WTC11 (cell line): Measurements from ENCODE around the gene MARCO. TPM values are rescaled to one million over a fixed set of nuclear protein-coding genes. Genes with fewer than 3 reads are reported as not detected.
"Not testable (repeated sequence)": the region's sequence is repeated elsewhere in the genome, so short reads cannot be mapped to it uniquely, and the experiment has no call there.

Experiments used
- ATAC-seq: fragments of 200-7000 bp; cut with Tn5 transposase; 2 replicates; pipeline ENCODE4 v1.10.0; 2021; ENCODE audit warnings: mild to moderate bottlenecking, moderate library complexity
- CTCF ChIA-PET: fragments of 300-600 bp; sonication (Branson Sonifier 250); formaldehyde crosslinking; loops from one replicate; lab custom pipeline; 2021; ENCODE audit warnings: antibody characterized with exemption; lab: Charles Lee
- POLR2A ChIA-PET: fragments of 350-600 bp; sonication (Branson Sonifier 250); formaldehyde crosslinking; loops from one replicate; lab custom pipeline; 2021; ENCODE audit warnings: antibody characterized with exemption; lab: Charles Lee
- DNase-seq: peaks from one replicate; pipeline ENCODE4 v3.0.0; 2021; ENCODE audit warnings: low spot score
- H3K27ac Mint-ChIP-seq: 2 replicates; pipeline ENCODE4 v1.8.0; 2021; ENCODE audit warnings: mixed read lengths
- H3K27me3 Mint-ChIP-seq: 2 replicates; pipeline ENCODE4 v1.8.0; 2021; ENCODE audit warnings: low read depth, mild to moderate bottlenecking, moderate library complexity, mixed read lengths
- H3K36me3 Mint-ChIP-seq: 2 replicates; pipeline ENCODE4 v1.8.0; 2021; ENCODE audit warnings: mixed read lengths
- H3K4me1 Mint-ChIP-seq: 2 replicates; pipeline ENCODE4 v1.8.0; 2022; ENCODE audit warnings: mixed read lengths
- H3K4me3 Mint-ChIP-seq: 2 replicates; pipeline ENCODE4 v1.8.0; 2021; ENCODE audit warnings: mild to moderate bottlenecking, moderate library complexity, mixed read lengths
- H3K9me3 Mint-ChIP-seq: 2 replicates; pipeline ENCODE4 v1.8.0; 2021; ENCODE audit warnings: mixed read lengths
- CTCF ChIP-seq: fragments of 200-600 bp; IDR thresholded peaks from 2 replicates; pipeline ENCODE4 v1.8.0; 2022; ENCODE audit warnings: antibody characterized with exemption
- E2F1 ChIP-seq: sonication (generic); formaldehyde crosslinking; IDR thresholded peaks from 2 replicates; pipeline ENCODE4 v1.8.0; 2022; ENCODE audit warnings: mild to moderate bottlenecking, missing genetic modification reagents
- ETV6 ChIP-seq: sonication (generic); formaldehyde crosslinking; IDR thresholded peaks from 2 replicates; pipeline ENCODE4 v1.8.1; 2022; ENCODE audit warnings: mild to moderate bottlenecking, missing genetic modification reagents
- FOXK1 ChIP-seq: sonication (generic); formaldehyde crosslinking; IDR thresholded peaks from 2 replicates; pipeline ENCODE4 v1.8.0; 2022; ENCODE audit warnings: mild to moderate bottlenecking, moderate library complexity, missing genetic modification reagents
- FOXP1 ChIP-seq: sonication (generic); formaldehyde crosslinking; IDR thresholded peaks from 2 replicates; pipeline ENCODE4 v1.8.0; 2022; ENCODE audit warnings: missing genetic modification reagents, mild to moderate bottlenecking, moderate library complexity, borderline replicate concordance
- HMGA2 ChIP-seq: fragments of 250-450 bp; sonication (Bioruptor Pico); IDR thresholded peaks from 2 replicates; pipeline ENCODE4 v1.4.0; 2021; ENCODE audit warnings: mild to moderate bottlenecking, moderate library complexity
- IRF2 ChIP-seq: sonication (generic); formaldehyde crosslinking; IDR thresholded peaks from 2 replicates; pipeline ENCODE4 v1.8.0; 2022; ENCODE audit warnings: low read depth, missing genetic modification reagents, borderline replicate concordance
- MXD4 ChIP-seq: fragments of 250-450 bp; sonication (Bioruptor Pico); IDR thresholded peaks from 2 replicates; pipeline ENCODE4 v1.8.0; 2021; ENCODE audit warnings: mild to moderate bottlenecking, moderate library complexity, borderline replicate concordance
- RELA ChIP-seq: sonication (generic); formaldehyde crosslinking; IDR thresholded peaks from 2 replicates; pipeline ENCODE4 v1.8.1; 2022; ENCODE audit warnings: missing genetic modification reagents, mild to moderate bottlenecking, borderline replicate concordance
- RORB ChIP-seq: fragments of 250-450 bp; sonication (Bioruptor Pico); IDR thresholded peaks from 2 replicates; pipeline ENCODE4 v1.9.0; 2021; ENCODE audit warnings: mild to moderate bottlenecking
- TCF7 ChIP-seq: sonication (generic); formaldehyde crosslinking; IDR thresholded peaks from 2 replicates; pipeline ENCODE4 v1.8.0; 2022; ENCODE audit warnings: mild to moderate bottlenecking, low read depth, missing genetic modification reagents, moderate library complexity
- ZBTB43 ChIP-seq: sonication (generic); formaldehyde crosslinking; IDR thresholded peaks from 2 replicates; pipeline ENCODE4 v1.8.1; 2023; ENCODE audit warnings: mild to moderate bottlenecking, missing genetic modification reagents
- ZNF138 ChIP-seq: sonication (generic); formaldehyde crosslinking; conservative IDR thresholded peaks from 2 replicates; pipeline ENCODE4 v1.8.1; 2022; ENCODE audit warnings: mild to moderate bottlenecking, moderate library complexity, missing genetic modification reagents
- ZNF416 ChIP-seq: fragments of 250-450 bp; sonication (Bioruptor Pico); IDR thresholded peaks from 2 replicates; pipeline ENCODE4 v1.9.0; 2021; ENCODE audit warnings: mild to moderate bottlenecking, inconsistent platforms
- total RNA-seq: library from RNA; stranded (reverse); gene quantifications from 3 replicates; pipeline ENCODE4 v1.2.3, GENCODE V29; 2021
- TF ChIP-seq, protein P1 (sequence below): sonication (generic); formaldehyde crosslinking; IDR thresholded peaks from 2 replicates; pipeline ENCODE4 v1.8.0; 2022; ENCODE audit warnings: mild to moderate bottlenecking, missing genetic modification reagents

Gene MARCO
- total RNA-seq, 1 experiment from 2014 or later = 0.11 TPM

DNA sequence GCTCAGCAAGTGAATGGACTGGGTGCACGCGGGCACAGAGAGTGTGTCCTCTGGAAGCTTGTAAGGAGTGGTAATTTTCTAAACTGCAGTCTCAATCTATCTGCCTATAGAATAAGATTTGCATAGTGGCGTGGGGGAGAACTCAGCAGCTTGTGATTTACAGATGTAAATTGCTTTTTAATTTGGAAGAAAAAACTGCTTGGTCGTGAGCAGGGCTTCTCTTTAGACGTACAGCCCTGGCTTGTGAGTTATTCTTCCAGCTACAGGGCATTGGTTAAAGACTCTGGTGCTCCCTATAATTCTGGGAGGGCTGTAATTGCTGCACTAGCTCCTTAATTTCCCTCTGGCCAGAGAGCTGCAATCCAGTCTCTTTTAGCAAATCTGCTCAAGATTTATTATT, 84.9 kb downstream of the MARCO start (continued):
- TF ChIP-seq ZBTB43 (CRISPR knock-in tag) (no peak), FOXK1 (CRISPR knock-in tag) (no peak), ZNF138 (no peak)
- TF ChIP-seq, all 79 proteins: peak for 0

- peaks cover 7% of the 10 kb centered on the region for H3K27me3 Mint-ChIP-seq
- H3K36me3 Mint-ChIP-seq = peaks cover 7% of the 10 kb centered on the region
- H3K4me3 Mint-ChIP-seq = no peak overlapping the region
These were observed 86.6 kb downstream of the MARCO start for GRCh38 chr2:119028327-119029174.

DNA sequence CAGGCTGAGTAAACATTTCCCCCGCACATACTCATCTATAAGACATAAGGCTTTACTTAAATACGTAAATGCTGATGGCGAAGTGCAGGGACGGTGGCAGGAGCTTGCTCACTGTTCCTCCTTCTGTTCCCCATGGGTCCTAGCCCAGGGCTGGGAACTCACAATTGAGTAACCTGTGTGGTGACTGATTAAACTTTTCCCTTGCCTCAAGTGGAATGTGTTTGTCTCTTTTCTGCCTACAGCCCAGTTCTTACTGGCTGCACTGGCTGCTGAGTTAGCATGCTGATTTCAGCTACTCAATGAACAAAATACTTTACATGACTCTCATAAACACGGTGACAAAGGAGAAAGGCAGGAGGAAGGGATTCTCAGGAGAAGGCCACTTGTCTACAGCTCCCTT, 87.3 kb downstream of the MARCO start:
- H3K9me3 Mint-ChIP-seq = peaks cover 16% of the 10 kb centered on the region
- ATAC-seq (no peak), DNase-seq (no peak)
- CTCF ChIA-PET = interaction anchor here (0.6 to 1.5 kb wide), 13 partner anchors 21 to 447 kb away, joined by 3 to 9 read pairs (median 5); partner anchors contain the start of gene C1QL2
- peaks cover 11% of the 10 kb centered on the region for H3K27me3 Mint-ChIP-seq
- no peak overlapping the region for H3K27ac Mint-ChIP-seq
- peaks cover 11% of the 10 kb centered on the region for H3K36me3 Mint-ChIP-seq
- H3K4me3 Mint-ChIP-seq = no peak overlapping the region
- POLR2A ChIA-PET = interaction anchor here (0.5 kb wide), 1 partner anchor 168 kb away, joined by 3 read pairs; no protein-coding TSS in a partner anchor
- peaks cover 11% of the 10 kb centered on the region for H3K4me1 Mint-ChIP-seq
- TF ChIP-seq RORB (CRISPR knock-in tag) (no peak), TCF7 (CRISPR knock-in tag) (no peak)
- TF ChIP-seq, protein P1, sequence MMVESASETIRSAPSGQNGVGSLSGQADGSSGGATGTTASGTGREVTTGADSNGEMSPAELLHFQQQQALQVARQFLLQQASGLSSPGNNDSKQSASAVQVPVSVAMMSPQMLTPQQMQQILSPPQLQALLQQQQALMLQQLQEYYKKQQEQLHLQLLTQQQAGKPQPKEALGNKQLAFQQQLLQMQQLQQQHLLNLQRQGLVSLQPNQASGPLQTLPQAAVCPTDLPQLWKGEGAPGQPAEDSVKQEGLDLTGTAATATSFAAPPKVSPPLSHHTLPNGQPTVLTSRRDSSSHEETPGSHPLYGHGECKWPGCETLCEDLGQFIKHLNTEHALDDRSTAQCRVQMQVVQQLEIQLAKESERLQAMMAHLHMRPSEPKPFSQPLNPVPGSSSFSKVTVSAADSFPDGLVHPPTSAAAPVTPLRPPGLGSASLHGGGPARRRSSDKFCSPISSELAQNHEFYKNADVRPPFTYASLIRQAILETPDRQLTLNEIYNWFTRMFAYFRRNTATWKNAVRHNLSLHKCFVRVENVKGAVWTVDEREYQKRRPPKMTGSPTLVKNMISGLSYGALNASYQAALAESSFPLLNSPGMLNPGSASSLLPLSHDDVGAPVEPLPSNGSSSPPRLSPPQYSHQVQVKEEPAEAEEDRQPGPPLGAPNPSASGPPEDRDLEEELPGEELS (CRISPR knock-in tag) = no peak
- TF ChIP-seq, all 79 proteins: peak for 0

More at GRCh38 chr2:119028327-119029174, 86.6 kb downstream of the MARCO start:
- Mint-ChIP-seq H3K4me1 (peaks cover 11% of the 10 kb centered on the region), H3K27ac (no peak overlapping the region), H3K9me3 (peaks cover 12% of the 10 kb centered on the region)
- ChIA-PET CTCF (interaction anchor here (0.6 to 1.5 kb wide), 13 partner anchors 21 to 448 kb away, joined by 3 to 9 read pairs (median 5); partner anchors contain the start of gene C1QL2), POLR2A (interaction anchor here (0.5 kb wide), 1 partner anchor 168 kb away, joined by 3 read pairs; no protein-coding TSS in a partner anchor)
- DNase-seq (peak; percentile 79), ATAC-seq (peak; percentile 83)
- TF ChIP-seq MXD4 (CRISPR knock-in tag) (no peak), CTCF (peak; percentile 47), HMGA2 (CRISPR knock-in tag) (no peak)

GRCh38 chr2:119037922-119038321, 95.9 kb downstream of the MARCO start:
- H3K4me3 Mint-ChIP-seq, ATAC-seq, POLR2A ChIA-PET, H3K27ac Mint-ChIP-seq, H3K36me3 Mint-ChIP-seq, DNase-seq, H3K4me1 Mint-ChIP-seq, CTCF ChIA-PET: not testable (repeated sequence)
- H3K9me3 Mint-ChIP-seq = peaks cover 23% of the 10 kb centered on the region
- H3K27me3 Mint-ChIP-seq = peaks cover 17% of the 10 kb centered on the region

GRCh38 chr2:119040730-119041129, 98.7 kb downstream of the MARCO start:
- H3K36me3 Mint-ChIP-seq = no peaks in the 10 kb centered on the region
- H3K4me1 Mint-ChIP-seq = no peaks in the 10 kb centered on the region
- H3K27ac Mint-ChIP-seq = no peak overlapping the region
- ChIA-PET CTCF (no interaction called here), POLR2A (no interaction called here)
- H3K27me3 Mint-ChIP-seq = no peaks in the 10 kb centered on the region; the same call in 1 of the 2 replicates
- H3K4me3 Mint-ChIP-seq = no peak overlapping the region
- ATAC-seq (no peak), DNase-seq (no peak)
- peaks cover 2% of the 10 kb centered on the region; the same call in 1 of the 2 replicates for H3K9me3 Mint-ChIP-seq
- TF ChIP-seq IRF2 (no peak), RORB (CRISPR knock-in tag) (no peak), FOXP1 (CRISPR knock-in tag) (no peak), ETV6 (CRISPR knock-in tag) (no peak), RELA (CRISPR knock-in tag) (no peak), ZNF416 (no peak), E2F1 (CRISPR knock-in tag) (no peak)
